Endothelial cell (in vitro differentiated cells): ENCODE data around the gene TBC1D14. TPM values are rescaled to one million over a fixed set of nuclear protein-coding genes. Genes with fewer than 3 reads are reported as not detected.
A peak's percentile ranks its signal among the peaks of the same experiment; 100 is the strongest.

Source experiments
- DNase-seq: peaks from one replicate; pipeline ENCODE4 v3.0.0; 2021; ENCODE audit warnings: low spot score
- H3K27ac Mint-ChIP-seq: one replicate; pipeline ENCODE4 v1.8.0; 2021; ENCODE audit warnings: mixed read lengths, inconsistent platforms; ENCODE audit not compliant: unreplicated experiment
- H3K27me3 Mint-ChIP-seq: one replicate; pipeline ENCODE4 v1.8.0; 2021; ENCODE audit warnings: mild to moderate bottlenecking, moderate library complexity, mixed read lengths, inconsistent platforms; ENCODE audit not compliant: unreplicated experiment
- H3K36me3 Mint-ChIP-seq: one replicate; pipeline ENCODE4 v1.8.0; 2021; ENCODE audit warnings: mild to moderate bottlenecking, low read depth, mixed read lengths, inconsistent platforms; ENCODE audit not compliant: unreplicated experiment
- H3K4me1 Mint-ChIP-seq: one replicate; pipeline ENCODE4 v1.8.0; 2021; ENCODE audit warnings: mild to moderate bottlenecking, mixed read lengths, inconsistent platforms; ENCODE audit not compliant: unreplicated experiment
- H3K4me3 Mint-ChIP-seq: one replicate; pipeline ENCODE4 v1.8.0; 2021; ENCODE audit warnings: mild to moderate bottlenecking, mixed read lengths, inconsistent platforms; ENCODE audit not compliant: unreplicated experiment
- H3K9me3 Mint-ChIP-seq: one replicate; pipeline ENCODE4 v1.8.0; 2021; ENCODE audit warnings: mixed read lengths, inconsistent platforms; ENCODE audit not compliant: unreplicated experiment
- CTCF ChIP-seq: fragments of 200-600 bp; sonication (generic); IDR thresholded peaks from one replicate; pipeline ENCODE4 v1.5.0; 2021; ENCODE audit warnings: antibody characterized with exemption; ENCODE audit not compliant: unreplicated experiment
- total RNA-seq: library from RNA; stranded (reverse); fragmentation: NEBNext Ultra II Directional; extraction: Animal tissue kit (Norgen Biotek cat#: 25700); gene quantifications from one replicate; pipeline ENCODE4 v1.2.1, GENCODE V29; 2021; ENCODE audit not compliant: unreplicated experiment

Gene TBC1D14
- total RNA-seq, 1 donor from 2014 or later: 33.0 TPM

GRCh38 chr4:6873792-6874461, 35.7 kb upstream of the TBC1D14 start:
- Mint-ChIP-seq H3K9me3 (no peaks in the 10 kb centered on the region), H3K4me1 (peaks cover 8% of the 10 kb centered on the region), H3K27me3 (peaks cover 6% of the 10 kb centered on the region), H3K4me3 (no peak overlapping the region), H3K27ac (no peak overlapping the region), H3K36me3 (peaks cover 40% of the 10 kb centered on the region)
- DNase-seq: peak; percentile 75
- peak; percentile 79 for TF ChIP-seq CTCF

- H3K36me3 Mint-ChIP-seq: peaks cover 47% of the 10 kb centered on the region
- peaks cover 8% of the 10 kb centered on the region for H3K27me3 Mint-ChIP-seq
- no peaks in the 10 kb centered on the region for H3K9me3 Mint-ChIP-seq
- no peak for TF ChIP-seq CTCF
- no peak overlapping the region for H3K4me3 Mint-ChIP-seq
- DNase-seq: no peak
- H3K4me1 Mint-ChIP-seq: peaks cover 8% of the 10 kb centered on the region
- H3K27ac Mint-ChIP-seq: no peak overlapping the region
Observed at GRCh38 chr4:6874981-6875380, 34.6 kb upstream of the TBC1D14 start.

- no peak for TF ChIP-seq CTCF
- no peak for DNase-seq
- H3K27me3 Mint-ChIP-seq: peaks cover 8% of the 10 kb centered on the region
- no peaks in the 10 kb centered on the region for H3K9me3 Mint-ChIP-seq
- no peak overlapping the region for H3K4me3 Mint-ChIP-seq
- H3K27ac Mint-ChIP-seq: no peak overlapping the region
- H3K36me3 Mint-ChIP-seq: peaks cover 49% of the 10 kb centered on the region
- H3K4me1 Mint-ChIP-seq: peaks cover 8% of the 10 kb centered on the region
Observed at GRCh38 chr4:6875431-6875831, 34.2 kb upstream of the TBC1D14 start.

- Mint-ChIP-seq H3K4me1 (peaks cover 8% of the 10 kb centered on the region), H3K36me3 (peaks cover 57% of the 10 kb centered on the region), H3K27ac (no peak overlapping the region), H3K9me3 (no peaks in the 10 kb centered on the region), H3K27me3 (peaks cover 8% of the 10 kb centered on the region), H3K4me3 (peak overlapping the region; percentile 53)
- no peak for TF ChIP-seq CTCF
- no peak for DNase-seq
Observed at GRCh38 chr4:6876440-6876839, 33.2 kb upstream of the TBC1D14 start.

GRCh38 chr4:6877067-6877466, 32.6 kb upstream of the TBC1D14 start:
- H3K4me3 Mint-ChIP-seq: peak overlapping the region; percentile 38
- peaks cover 8% of the 10 kb centered on the region for H3K4me1 Mint-ChIP-seq
- TF ChIP-seq CTCF: no peak
- no peak overlapping the region for H3K27ac Mint-ChIP-seq
- no peaks in the 10 kb centered on the region for H3K9me3 Mint-ChIP-seq
- H3K27me3 Mint-ChIP-seq: peaks cover 8% of the 10 kb centered on the region
- DNase-seq: no peak
- peaks cover 51% of the 10 kb centered on the region for H3K36me3 Mint-ChIP-seq
